ENCODE results near the gene MYO9A. TPM values are rescaled to one million over a fixed set of nuclear protein-coding genes. Genes with fewer than 3 reads are reported as not detected.

Gene MYO9A
- total RNA-seq, 1 experiment from 2014 or later, result 21.4 TPM

DNA sequence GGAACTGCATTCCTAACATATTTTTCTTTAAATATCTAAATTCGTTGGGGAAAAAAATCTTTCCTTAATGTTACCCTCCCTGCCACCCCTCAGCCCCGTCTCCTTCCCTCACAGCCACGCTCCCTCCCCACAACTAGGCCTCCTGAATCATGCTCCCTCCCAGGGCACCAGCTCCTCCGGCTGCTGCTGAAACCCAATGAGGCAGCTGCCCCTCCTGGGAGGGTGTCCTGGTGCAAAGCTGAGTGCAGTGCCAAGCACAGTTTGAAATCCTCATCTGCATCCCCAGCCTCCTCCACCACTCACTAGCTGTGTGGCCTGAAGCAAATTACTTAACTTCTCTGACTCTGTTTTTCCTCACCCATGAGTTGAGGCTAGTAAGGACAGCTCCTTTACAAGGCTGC is 310.3 kb downstream of the MYO9A start:
- no peak for DNase-seq
- no peak overlapping the region for H3K4ac ChIP-seq (ENCODE audit: low read depth, low read length)
- H3T11ph ChIP-seq (ENCODE audit: low read length), result no peak overlapping the region
- peaks cover 41 to 53% of the 10 kb centered on the region in 2 experiments for H3K4me1 Mint-ChIP-seq
- WGBS (ENCODE audit: extremely low coverage, insufficient read length, low lambda C conversion rate), result no CpG with 5 or more reads among the region's 4 CpGs
- H2BK120ac ChIP-seq (ENCODE audit: low read depth, low read length, poor library complexity, severe bottlenecking), result no peak overlapping the region
- no peak overlapping the region for H4K8ac ChIP-seq (replicated peaks; ENCODE audit: insufficient read length, low read depth, low read length)
- H3K27ac Mint-ChIP-seq, result peak overlapping the region; percentile 54 to 90 (median 65); a peak in 4 of 7 replicates
- no peak overlapping the region for H4K5ac ChIP-seq (ENCODE audit: insufficient read length, low read depth, low read length)
- H2BK5ac ChIP-seq (ENCODE audit: insufficient read length, low read length), result no peak overlapping the region
- no peaks in the 10 kb centered on the region for H3K9me3 ChIP-seq (ENCODE audit: control insufficient read depth, low read depth, low read length)
- H2BK20ac ChIP-seq (ENCODE audit: low read depth, low read length, poor library complexity, severe bottlenecking), result no peak overlapping the region
- H3K4me3 Mint-ChIP-seq, result peak overlapping the region; percentile 15 to 72; a peak in 4 of 5 replicates
- no peak overlapping the region for H3K27ac ChIP-seq (ENCODE audit: insufficient read length, low read depth, low read length)
- no peak overlapping the region for H3K9ac ChIP-seq (ENCODE audit: extremely low read depth, insufficient read length, low read length)
- TF ChIP-seq, protein P1, sequence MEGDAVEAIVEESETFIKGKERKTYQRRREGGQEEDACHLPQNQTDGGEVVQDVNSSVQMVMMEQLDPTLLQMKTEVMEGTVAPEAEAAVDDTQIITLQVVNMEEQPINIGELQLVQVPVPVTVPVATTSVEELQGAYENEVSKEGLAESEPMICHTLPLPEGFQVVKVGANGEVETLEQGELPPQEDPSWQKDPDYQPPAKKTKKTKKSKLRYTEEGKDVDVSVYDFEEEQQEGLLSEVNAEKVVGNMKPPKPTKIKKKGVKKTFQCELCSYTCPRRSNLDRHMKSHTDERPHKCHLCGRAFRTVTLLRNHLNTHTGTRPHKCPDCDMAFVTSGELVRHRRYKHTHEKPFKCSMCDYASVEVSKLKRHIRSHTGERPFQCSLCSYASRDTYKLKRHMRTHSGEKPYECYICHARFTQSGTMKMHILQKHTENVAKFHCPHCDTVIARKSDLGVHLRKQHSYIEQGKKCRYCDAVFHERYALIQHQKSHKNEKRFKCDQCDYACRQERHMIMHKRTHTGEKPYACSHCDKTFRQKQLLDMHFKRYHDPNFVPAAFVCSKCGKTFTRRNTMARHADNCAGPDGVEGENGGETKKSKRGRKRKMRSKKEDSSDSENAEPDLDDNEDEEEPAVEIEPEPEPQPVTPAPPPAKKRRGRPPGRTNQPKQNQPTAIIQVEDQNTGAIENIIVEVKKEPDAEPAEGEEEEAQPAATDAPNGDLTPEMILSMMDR (conservative IDR thresholded peaks at IDR 0.05), result no peak
- no peak overlapping the region for H2BK12ac ChIP-seq (ENCODE audit: insufficient read length, low read depth, low read length)
- H3K23me2 ChIP-seq (ENCODE audit: insufficient read length, low read depth, low read length, poor library complexity, severe bottlenecking), result no peaks in the 10 kb centered on the region
- H4K20me1 ChIP-seq (ENCODE audit: control insufficient read depth, insufficient read depth, insufficient read length), result no peaks in the 10 kb centered on the region
- no peaks in the 10 kb centered on the region for H3K79me2 ChIP-seq (ENCODE audit: insufficient read depth, low read length)
- peak overlapping the region; percentile 59 for H3K4me2 ChIP-seq (ENCODE audit: insufficient read depth, insufficient read length, low read length)
- no peak overlapping the region for H2AFZ ChIP-seq (ENCODE audit: low read length)
- no peak overlapping the region for H4K91ac ChIP-seq (ENCODE audit: insufficient read length, low read depth, low read length)
- peak overlapping the region; percentile 48; the same call in 1 of the 2 replicates for H3K14ac ChIP-seq (ENCODE audit: insufficient read depth, low read length)
- H3K9me3 Mint-ChIP-seq, result no peaks in the 10 kb centered on the region
- no peak overlapping the region for H3K18ac ChIP-seq (ENCODE audit: insufficient read length, low read depth, low read length)
- no peaks in the 10 kb centered on the region for H3K27me3 ChIP-seq (ENCODE audit: insufficient read depth, low read length)
- H2BK15ac ChIP-seq (ENCODE audit: low read depth, low read length), result no peak overlapping the region
- no peaks in the 10 kb centered on the region; a peak in 1 of 7 replicates for H3K36me3 Mint-ChIP-seq (ENCODE audit: insufficient read depth in 1 of 3, low read depth in 3 of 3)
- H3K56ac ChIP-seq (ENCODE audit: insufficient read length, low read depth, low read length), result no peak overlapping the region
- no peaks in the 10 kb centered on the region for H3K79me1 ChIP-seq (ENCODE audit: insufficient read depth, low read depth, low read length, poor library complexity, severe bottlenecking)
- H3K4me1 ChIP-seq (ENCODE audit: insufficient read depth, low read length), result peaks cover 7% of the 10 kb centered on the region; the same call in 1 of the 2 replicates
- H2AK5ac ChIP-seq (ENCODE audit: insufficient read length, low read length), result no peak overlapping the region
- no peak overlapping the region for H3K23ac ChIP-seq (ENCODE audit: insufficient read length, low read depth, low read length)
- H3K27me3 Mint-ChIP-seq (ENCODE audit: low read depth), result peaks cover 4% of the 10 kb centered on the region
